CD4-positive, alpha-beta T cell treated with Interleukin-15 for 4 hours (primary cell): ENCODE measurements around the gene PLXNB1.
"Not testable (repeated sequence)": the region's sequence is repeated elsewhere in the genome, so short reads cannot be mapped to it uniquely, and the experiment has no call there.

Source experiments
- DNase-seq: peaks from one replicate; pipeline ENCODE4 v3.0.0-alpha.2; 2020; ENCODE audit warnings: low spot score

The PLXNB1 gene

DNA sequence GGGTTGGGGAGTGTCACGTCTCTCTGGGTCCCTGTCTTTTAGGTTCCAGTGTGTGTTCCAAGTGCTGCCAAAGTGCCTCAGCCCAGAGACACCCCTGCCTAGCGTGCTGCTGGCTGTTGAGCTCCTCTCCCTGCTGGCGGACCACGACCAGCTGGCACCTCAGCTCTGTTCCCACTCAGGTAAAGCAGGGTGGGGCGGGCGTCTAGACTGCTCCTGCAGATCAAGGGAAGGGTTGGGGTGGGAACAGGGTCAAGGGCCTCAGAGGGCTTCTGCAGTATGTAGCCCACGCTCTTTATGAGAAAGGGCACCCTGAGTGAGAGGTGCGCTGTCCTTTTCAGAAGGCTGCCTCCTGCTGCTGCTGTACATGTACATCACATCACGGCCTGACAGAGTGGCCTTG, 33.8 kb upstream of the PLXNB1 start:
- DNase-seq: no peak

DNA sequence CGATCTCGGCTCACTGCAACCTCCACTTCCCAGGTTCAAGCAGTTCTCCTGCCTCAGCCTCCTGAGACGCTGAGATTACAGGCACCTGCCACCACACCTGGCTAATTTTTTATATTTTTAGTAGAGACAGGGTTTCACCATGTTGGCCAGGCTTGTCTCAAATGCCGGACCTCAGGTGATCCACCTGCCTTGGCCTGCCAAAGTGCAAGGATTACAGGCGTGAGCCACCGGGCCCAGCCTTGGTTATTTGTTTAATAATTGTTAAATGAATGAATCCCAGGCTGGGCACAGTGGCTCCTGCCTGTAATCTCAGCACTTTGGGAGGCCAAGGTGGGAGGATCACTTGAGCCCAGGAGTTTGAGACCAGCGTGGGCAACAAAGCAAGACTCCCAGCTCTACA, 31.9 kb upstream of the PLXNB1 start:
- not testable (repeated sequence) for DNase-seq

GRCh38 chr3:48460517-48460902, 30.6 kb upstream of the PLXNB1 start:
- DNase-seq: no peak

- no peak for DNase-seq
Observed at GRCh38 chr3:48459773-48460516, 30.1 kb upstream of the PLXNB1 start.

GRCh38 chr3:48459331-48459730, 29.4 kb upstream of the PLXNB1 start:
- DNase-seq: no peak

DNA sequence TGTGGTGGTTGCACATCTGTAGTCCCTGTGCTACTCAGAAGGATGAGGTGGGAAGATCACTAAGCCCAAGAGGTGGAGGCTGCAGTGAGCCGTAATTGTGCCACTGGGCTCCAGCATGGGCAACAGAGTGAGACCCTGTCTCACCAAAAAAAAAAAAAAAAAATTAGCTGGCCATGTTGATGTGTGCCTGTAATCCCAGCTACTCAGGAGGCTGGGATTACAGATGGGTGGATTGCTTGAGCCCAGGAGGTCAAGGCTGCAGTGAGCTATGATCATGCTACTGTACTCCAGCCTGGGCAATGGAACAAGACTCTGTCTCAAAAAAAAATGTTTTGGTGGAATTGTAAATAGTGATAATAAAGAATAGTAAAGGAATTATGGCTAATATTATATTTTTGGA, 26.6 kb upstream of the PLXNB1 start:
- no peak for DNase-seq

DNA sequence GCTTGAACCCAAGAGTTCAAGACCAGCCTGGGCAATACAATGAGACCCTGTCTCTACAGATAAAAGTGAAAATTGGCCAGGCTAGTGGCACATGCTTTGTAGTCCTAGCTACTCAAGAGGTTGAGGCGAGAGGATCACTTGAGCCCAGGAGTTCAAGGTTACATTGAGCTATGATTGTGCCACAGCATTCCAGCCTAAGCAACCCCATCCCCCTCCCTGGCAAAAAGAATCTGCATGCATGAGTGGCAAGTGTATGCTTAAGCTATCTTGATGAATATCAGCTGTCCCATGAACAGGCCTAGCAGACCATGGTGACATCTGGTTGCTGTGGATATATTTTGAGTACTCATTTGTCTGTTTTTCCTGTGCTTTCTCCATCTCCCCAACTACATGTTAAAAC, 21.4 kb upstream of the PLXNB1 start:
- DNase-seq: no peak

DNA sequence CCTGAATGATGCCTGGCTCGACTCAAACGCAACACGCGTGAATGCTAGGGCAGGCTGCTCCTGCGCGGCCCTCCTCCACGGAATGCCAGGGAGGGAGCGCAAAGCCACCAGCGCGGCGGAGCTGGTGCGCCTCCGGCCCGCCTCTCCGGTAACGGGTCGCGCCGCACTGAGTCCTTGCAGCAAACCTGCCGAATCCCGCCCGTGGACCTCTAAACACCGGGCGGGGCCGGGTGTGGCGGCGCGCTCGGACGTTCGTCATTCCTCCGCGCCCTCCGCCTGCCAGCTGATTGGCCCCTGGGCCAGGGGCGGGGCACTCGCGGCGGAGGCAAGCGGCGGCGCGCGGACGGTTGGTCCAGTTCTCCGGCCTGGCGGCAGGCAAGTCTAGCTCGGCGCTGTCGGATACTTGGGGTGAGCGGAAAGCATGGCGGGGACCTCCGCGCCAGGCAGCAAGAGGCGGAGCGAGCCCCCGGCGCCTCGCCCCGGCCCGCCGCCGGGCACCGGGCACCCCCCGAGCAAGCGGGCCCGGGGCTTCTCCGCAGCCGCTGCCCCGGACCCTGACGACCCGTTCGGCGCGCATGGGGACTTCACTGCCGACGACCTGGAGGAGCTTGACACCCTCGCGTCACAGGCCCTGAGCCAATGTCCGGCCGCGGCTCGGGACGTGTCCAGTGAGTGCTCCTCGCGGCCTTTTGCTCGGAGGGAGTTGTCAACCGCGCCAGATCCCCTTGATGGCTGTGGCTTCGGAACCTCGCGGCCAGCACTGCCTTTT, 16.7 kb upstream of the PLXNB1 start, which contains the start of gene ATRIP:
Gene ATRIP (plus strand): TSS at position 313 of the 769 bp plus-strand sequence. CDS start 109 bp downstream, at position 422.
- DNase-seq: peak; percentile 83

GRCh38 chr3:48446043-48446424, 16.1 kb upstream of the PLXNB1 start:
- DNase-seq: no peak

DNA sequence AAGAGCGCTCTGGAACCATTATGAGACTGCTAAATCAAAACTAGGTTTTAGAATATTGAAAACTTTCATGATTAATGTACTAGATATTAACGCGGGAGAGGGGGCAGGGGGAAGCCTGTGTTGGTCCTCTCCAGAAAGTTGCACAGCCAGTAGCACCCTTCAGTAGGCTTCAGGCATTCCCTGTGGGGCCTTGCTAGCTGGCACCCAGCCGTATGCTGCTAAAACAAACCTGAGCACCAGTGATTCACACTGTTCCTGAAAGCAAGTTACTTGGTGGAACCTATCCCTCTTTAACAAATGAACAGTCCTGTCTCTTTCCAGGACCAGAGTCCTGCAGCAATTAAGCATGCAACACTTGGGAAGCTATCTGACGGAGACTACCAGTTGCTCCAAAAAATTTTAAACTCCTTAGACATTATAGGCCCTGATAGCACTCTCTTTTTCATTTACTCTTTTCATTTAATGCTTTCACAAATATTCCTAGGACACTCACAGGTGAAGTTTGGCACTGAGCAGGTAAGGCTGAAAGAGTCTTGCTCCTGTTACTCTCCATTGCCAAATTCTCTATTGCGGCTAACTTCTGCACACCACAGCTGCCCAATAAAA, 15.5 kb upstream of the PLXNB1 start:
- no peak for DNase-seq

- no peak for DNase-seq
Observed at GRCh38 chr3:48441940-48442339, 12.1 kb upstream of the PLXNB1 start.

- no peak for DNase-seq
Observed at GRCh38 chr3:48440590-48440958, 10.7 kb upstream of the PLXNB1 start.

GRCh38 chr3:48439820-48440589, 10.1 kb upstream of the PLXNB1 start, which contains the start of the genes CCDC51 and TMA7:
Gene CCDC51 (minus strand): TSS chr3:48440119. CDS start chr3:48435128, 4,991 bp downstream.
Gene TMA7 (plus strand): TSS chr3:48440257. CDS start chr3:48440297, 40 bp downstream.
- DNase-seq: peak; percentile 97

DNA sequence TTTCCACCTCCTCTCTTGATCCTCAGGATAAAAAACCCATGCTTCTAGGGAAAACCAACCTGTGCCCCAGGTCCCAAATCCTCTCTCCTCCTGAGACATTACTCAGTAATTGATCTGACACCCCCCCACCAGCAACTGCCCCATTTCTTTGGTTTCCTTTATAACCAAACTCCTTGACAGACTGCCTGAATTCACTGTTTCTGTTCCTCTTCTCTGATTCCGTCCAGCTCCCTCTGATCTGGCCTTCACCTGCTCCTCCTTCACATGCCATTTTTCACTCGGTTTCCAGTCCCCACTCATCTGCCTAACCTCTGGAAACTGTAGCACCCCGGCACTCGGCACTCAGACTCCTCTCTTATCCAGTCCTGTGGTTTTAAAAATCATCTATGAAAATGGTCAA, 7.9 kb upstream of the PLXNB1 start:
- no peak for DNase-seq

GRCh38 chr3:48436855-48437254, 7.0 kb upstream of the PLXNB1 start:
- DNase-seq: no peak

GRCh38 chr3:48436477-48436787, 6.5 kb upstream of the PLXNB1 start:
- no peak for DNase-seq

DNA sequence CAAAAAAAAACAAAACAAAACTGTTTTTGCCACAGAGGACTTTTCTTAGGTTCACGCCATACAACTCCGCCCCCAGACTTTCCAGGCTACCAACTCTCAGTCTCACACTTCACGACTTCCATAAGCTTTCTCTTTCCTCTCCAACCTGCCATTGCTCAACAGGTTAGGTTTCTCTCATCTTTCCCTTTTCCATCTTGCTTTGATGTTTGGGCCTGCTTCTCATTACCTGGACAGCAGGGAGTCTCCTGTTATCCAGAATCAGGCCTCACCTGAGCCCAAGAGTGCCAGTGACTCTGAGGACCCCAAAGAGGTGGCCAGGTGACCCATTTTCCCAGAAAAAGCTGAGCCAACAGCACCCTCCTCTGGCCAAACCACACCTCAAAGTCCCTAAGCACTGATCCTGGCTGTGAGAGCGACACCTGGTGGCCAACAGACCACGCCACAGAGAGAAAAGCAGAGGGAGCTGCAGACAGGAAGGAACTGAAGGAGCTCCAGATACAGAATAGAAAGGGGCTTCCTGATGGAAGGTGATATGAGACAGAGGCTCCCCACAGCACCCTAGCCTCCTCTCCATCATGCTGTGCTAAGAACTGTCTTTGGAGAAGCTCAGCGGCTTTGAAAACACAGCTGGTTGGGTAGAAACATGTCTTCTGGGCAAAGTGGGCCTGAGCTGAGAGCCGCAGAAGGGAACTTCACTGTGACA, 6.0 kb upstream of the PLXNB1 start:
- peak; percentile 90 for DNase-seq

- DNase-seq: no peak
Observed at GRCh38 chr3:48435223-48435595, 5.3 kb upstream of the PLXNB1 start.

- no peak for DNase-seq
Observed at GRCh38 chr3:48434591-48435222, 4.8 kb upstream of the PLXNB1 start.

DNA sequence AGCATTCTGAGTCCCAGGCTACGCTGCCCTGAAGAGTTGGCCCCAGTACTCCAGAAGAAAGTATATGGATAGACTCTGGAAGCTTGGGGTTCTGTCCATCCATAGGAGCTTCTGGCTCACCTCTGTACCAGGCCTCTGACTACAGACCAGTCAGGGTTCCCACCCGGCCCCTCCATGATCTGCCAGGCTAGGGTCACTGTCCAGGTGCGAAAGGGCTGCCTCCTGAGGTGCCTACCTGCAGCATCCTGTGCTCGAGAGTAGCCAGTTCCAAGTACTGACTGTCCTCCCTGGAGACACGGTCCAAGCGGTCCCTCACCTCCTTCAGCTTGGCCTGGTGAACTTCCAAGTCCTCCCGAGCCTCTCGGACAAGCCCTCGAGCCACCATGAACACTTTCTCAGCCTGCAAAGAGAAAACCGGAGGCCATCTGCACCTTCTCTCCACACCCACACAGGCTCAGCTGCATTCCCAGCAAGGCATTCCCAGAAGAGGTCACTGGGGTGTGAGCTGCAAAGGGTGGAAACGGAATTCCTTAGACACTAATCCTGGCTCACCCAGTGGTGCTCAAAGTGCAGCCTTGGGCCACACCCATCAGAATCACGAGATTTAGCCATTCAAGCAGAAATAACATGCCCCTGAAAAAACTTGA, 3.7 kb upstream of the PLXNB1 start:
- no peak for DNase-seq
